GM23338 (cell line): Measurements from ENCODE around the gene USP36. TPM values are rescaled to one million over a fixed set of nuclear protein-coding genes. Genes with fewer than 3 reads are reported as not detected.

ENCODE experiments used
- ATAC-seq: fragments of 200-7000 bp; cut with Tn5 transposase; 3 replicates; pipeline ENCODE4 v1.9.1; 2020
- DNase-seq: peaks from one replicate; pipeline ENCODE4 v3.0.0-alpha.2; 2015; ENCODE audit warnings: low spot score
- H2AFZ ChIP-seq: fragments of 200-600 bp; sonication (generic); 2 replicates; pipeline ENCODE4 v1.8.0; 2016; ENCODE audit warnings: antibody characterized with exemption, mild to moderate bottlenecking, moderate library complexity
- H3F3A ChIP-seq: fragments of 200-600 bp; sonication (generic); replicated peaks from 2 replicates; pipeline ENCODE4 v1.8.0; 2017; ENCODE audit warnings: antibody characterized with exemption, mixed run types, low read depth
- H3K27ac ChIP-seq: fragments of 200-600 bp; sonication (generic); 2 replicates; pipeline ENCODE4 v1.6.1; 2016; ENCODE audit warnings: low read depth
- H3K27me3 ChIP-seq: fragments of 200-600 bp; sonication (generic); 2 replicates; pipeline ENCODE4 v1.8.0; 2016; ENCODE audit warnings: mild to moderate bottlenecking, mixed run types, moderate library complexity; ENCODE audit not compliant: insufficient read depth
- H3K36me3 ChIP-seq: fragments of 200-600 bp; sonication (generic); 2 replicates; pipeline ENCODE4 v1.8.0; 2016; ENCODE audit warnings: mild to moderate bottlenecking; ENCODE audit not compliant: insufficient read depth
- H3K4me1 ChIP-seq: fragments of 200-600 bp; sonication (generic); 2 replicates; pipeline ENCODE4 v1.8.0; 2016; ENCODE audit warnings: mild to moderate bottlenecking, moderate library complexity; ENCODE audit not compliant: insufficient read depth
- H3K4me2 ChIP-seq: fragments of 200-600 bp; sonication (generic); 2 replicates; pipeline ENCODE4 v1.7.1; 2017; ENCODE audit warnings: mixed run types
- H3K4me3 ChIP-seq: fragments of 200-600 bp; sonication (generic); 2 replicates; pipeline ENCODE4 v1.6.1; 2016; ENCODE audit warnings: mixed run types
- H3K79me2 ChIP-seq: fragments of 200-600 bp; sonication (generic); replicated peaks from 2 replicates; pipeline ENCODE4 v1.8.0; 2017; ENCODE audit warnings: mild to moderate bottlenecking; ENCODE audit not compliant: insufficient read depth
- H3K9me2 ChIP-seq: fragments of 200-600 bp; sonication (generic); 2 replicates; pipeline ENCODE4 v1.8.0; 2017; ENCODE audit not compliant: insufficient read depth
- H4K20me1 ChIP-seq: fragments of 200-600 bp; sonication (generic); replicated peaks from 2 replicates; pipeline ENCODE4 v1.8.0; 2017; ENCODE audit warnings: mild to moderate bottlenecking; ENCODE audit not compliant: insufficient read depth
- H3K27ac Mint-ChIP-seq: 2 replicates; pipeline ENCODE4 v1.8.0; 2020; ENCODE audit warnings: inconsistent platforms, mild to moderate bottlenecking, moderate library complexity, mixed read lengths
- H3K27me3 Mint-ChIP-seq: 3 replicates; pipeline ENCODE4 v1.8.0; 2022; ENCODE audit warnings: low read depth, mild to moderate bottlenecking, moderate library complexity, mixed read lengths, inconsistent platforms; ENCODE audit not compliant: insufficient read depth, poor library complexity
- H3K36me3 Mint-ChIP-seq: 3 replicates; pipeline ENCODE4 v1.8.0; 2021; ENCODE audit warnings: low read depth, mild to moderate bottlenecking, inconsistent platforms, moderate library complexity, mixed read lengths
- H3K4me1 Mint-ChIP-seq: 3 replicates; pipeline ENCODE4 v1.8.0; 2020; ENCODE audit warnings: mild to moderate bottlenecking, inconsistent platforms, mixed read lengths
- H3K4me3 Mint-ChIP-seq: 3 replicates; pipeline ENCODE4 v1.8.0; 2021; ENCODE audit warnings: moderate library complexity, mild to moderate bottlenecking, inconsistent platforms, mixed read lengths
- H3K9me3 Mint-ChIP-seq: 3 replicates; pipeline ENCODE4 v1.8.0; 2020; ENCODE audit warnings: moderate library complexity, mild to moderate bottlenecking, inconsistent platforms, mixed read lengths
- CREB1 ChIP-seq: fragments of 250-450 bp; sonication (Bioruptor Pico); IDR thresholded peaks from 2 replicates; pipeline ENCODE4 v1.5.0; 2020; ENCODE audit warnings: low read depth, mild to moderate bottlenecking, moderate library complexity
- EZH2 ChIP-seq: fragments of 200-600 bp; sonication (generic); IDR thresholded peaks from one replicate; pipeline ENCODE4 v1.8.0; 2017; ENCODE audit warnings: antibody characterized with exemption, mild to moderate bottlenecking, low read depth; ENCODE audit not compliant: unreplicated experiment
- EZH2phosphoT487 ChIP-seq: fragments of 200-600 bp; sonication (generic); IDR thresholded peaks from one replicate; pipeline ENCODE4 v1.8.1; 2018; ENCODE audit warnings: antibody characterized with exemption; ENCODE audit not compliant: unreplicated experiment
- STAT1 ChIP-seq: IDR thresholded peaks from one replicate; pipeline ENCODE4 v1.6.1; 2016; ENCODE audit warnings: antibody characterized with exemption; ENCODE audit not compliant: unreplicated experiment
- ZNF114 ChIP-seq: fragments of 250-450 bp; sonication (Bioruptor Pico); IDR thresholded peaks from 2 replicates; pipeline ENCODE4 v1.5.0; 2020; ENCODE audit warnings: mild to moderate bottlenecking, moderate library complexity
- polyA plus RNA-seq: library from polyadenylated mRNA; unstranded; fragments of >200 nt; fragmentation: Nextera tagmentation; extraction: Ambion mirVana; gene quantifications from 2 replicates; pipeline ENCODE4 v1.2.1, GENCODE V29; 2016
- total RNA-seq: library from RNA; depleted of rRNA; stranded (reverse); fragments of >200 nt; shearing (Covaris generic); gene quantifications from 2 replicates; pipeline ENCODE4 v1.2.3, GENCODE V29; 2014
- TF ChIP-seq, protein P1 (sequence below): fragments of 250-450 bp; sonication (Bioruptor Pico); IDR thresholded peaks from 2 replicates; pipeline ENCODE4 v1.5.0; 2020; ENCODE audit warnings: mild to moderate bottlenecking, moderate library complexity
- TF ChIP-seq, protein P2 (sequence below): IDR thresholded peaks from 2 replicates; pipeline ENCODE4 v1.6.1; 2016; ENCODE audit warnings: antibody characterized with exemption
- TF ChIP-seq, protein P3 (sequence below): IDR thresholded peaks from one replicate; pipeline ENCODE4 v1.6.1; 2018; ENCODE audit warnings: antibody characterized with exemption; ENCODE audit not compliant: unreplicated experiment
- TF ChIP-seq, protein P4 (sequence below), 2 experiments: fragments of 200-600 bp in 1 of 2; sonication (generic) in 1 of 2; conservative IDR thresholded peaks; 2 replicates each; pipeline versions ENCODE4 v1.5.1 to v1.6.1; 2016 to 2017; ENCODE audit warnings: antibody characterized with exemption in 2 of 2, low read depth in 2 of 2, mild to moderate bottlenecking in 2 of 2, moderate library complexity in 1 of 2

The USP36 gene
- total and polyA plus RNA-seq, 2 experiments from 2014 or later, result 36.2 to 55.5 TPM

DNA sequence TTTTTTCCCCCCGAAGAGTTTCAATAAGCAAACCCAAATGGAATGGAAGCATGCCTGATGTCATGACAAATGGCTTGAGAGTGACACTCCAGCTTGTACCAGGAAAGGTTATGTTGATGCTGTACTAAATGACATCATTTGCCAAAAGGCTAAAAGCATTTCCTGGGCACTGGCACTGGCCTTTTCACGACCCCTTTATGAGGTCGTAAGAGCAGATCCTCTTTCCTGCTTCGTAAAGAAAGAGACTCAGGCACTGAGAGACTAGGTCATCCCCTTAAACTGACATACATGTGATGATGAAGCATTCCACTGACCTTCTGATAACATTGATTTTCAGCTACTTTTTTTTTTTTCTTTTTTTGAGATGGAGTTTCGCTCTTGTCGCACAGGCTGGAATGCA is 31.9 kb upstream of the USP36 start:
- Mint-ChIP-seq H3K9me3 (no peaks in the 10 kb centered on the region), H3K4me1 (peaks cover 6% of the 10 kb centered on the region; the same call in 2 of the 3 replicates), H3K27ac (no peak overlapping the region), H3K27me3 (peaks cover 12% of the 10 kb centered on the region), H3K36me3 (peaks cover 9% of the 10 kb centered on the region), H3K4me3 (no peak overlapping the region)
- H2AFZ ChIP-seq, result no peak overlapping the region
- ATAC-seq, result no peak
- H4K20me1 ChIP-seq, result no peaks in the 10 kb centered on the region; the same call in none of the 2 replicates
- H3K4me1 ChIP-seq, result no peaks in the 10 kb centered on the region
- H3K27me3 ChIP-seq, result no peaks in the 10 kb centered on the region
- 0 out of 2 replicates have a peak, but pooled peaks cover 4% of the 10 kb centered on the region for H3K79me2 ChIP-seq
- H3K27ac ChIP-seq, result no peak overlapping the region
- no peaks in the 10 kb centered on the region for H3K9me2 ChIP-seq
- TF ChIP-seq, protein P1, sequence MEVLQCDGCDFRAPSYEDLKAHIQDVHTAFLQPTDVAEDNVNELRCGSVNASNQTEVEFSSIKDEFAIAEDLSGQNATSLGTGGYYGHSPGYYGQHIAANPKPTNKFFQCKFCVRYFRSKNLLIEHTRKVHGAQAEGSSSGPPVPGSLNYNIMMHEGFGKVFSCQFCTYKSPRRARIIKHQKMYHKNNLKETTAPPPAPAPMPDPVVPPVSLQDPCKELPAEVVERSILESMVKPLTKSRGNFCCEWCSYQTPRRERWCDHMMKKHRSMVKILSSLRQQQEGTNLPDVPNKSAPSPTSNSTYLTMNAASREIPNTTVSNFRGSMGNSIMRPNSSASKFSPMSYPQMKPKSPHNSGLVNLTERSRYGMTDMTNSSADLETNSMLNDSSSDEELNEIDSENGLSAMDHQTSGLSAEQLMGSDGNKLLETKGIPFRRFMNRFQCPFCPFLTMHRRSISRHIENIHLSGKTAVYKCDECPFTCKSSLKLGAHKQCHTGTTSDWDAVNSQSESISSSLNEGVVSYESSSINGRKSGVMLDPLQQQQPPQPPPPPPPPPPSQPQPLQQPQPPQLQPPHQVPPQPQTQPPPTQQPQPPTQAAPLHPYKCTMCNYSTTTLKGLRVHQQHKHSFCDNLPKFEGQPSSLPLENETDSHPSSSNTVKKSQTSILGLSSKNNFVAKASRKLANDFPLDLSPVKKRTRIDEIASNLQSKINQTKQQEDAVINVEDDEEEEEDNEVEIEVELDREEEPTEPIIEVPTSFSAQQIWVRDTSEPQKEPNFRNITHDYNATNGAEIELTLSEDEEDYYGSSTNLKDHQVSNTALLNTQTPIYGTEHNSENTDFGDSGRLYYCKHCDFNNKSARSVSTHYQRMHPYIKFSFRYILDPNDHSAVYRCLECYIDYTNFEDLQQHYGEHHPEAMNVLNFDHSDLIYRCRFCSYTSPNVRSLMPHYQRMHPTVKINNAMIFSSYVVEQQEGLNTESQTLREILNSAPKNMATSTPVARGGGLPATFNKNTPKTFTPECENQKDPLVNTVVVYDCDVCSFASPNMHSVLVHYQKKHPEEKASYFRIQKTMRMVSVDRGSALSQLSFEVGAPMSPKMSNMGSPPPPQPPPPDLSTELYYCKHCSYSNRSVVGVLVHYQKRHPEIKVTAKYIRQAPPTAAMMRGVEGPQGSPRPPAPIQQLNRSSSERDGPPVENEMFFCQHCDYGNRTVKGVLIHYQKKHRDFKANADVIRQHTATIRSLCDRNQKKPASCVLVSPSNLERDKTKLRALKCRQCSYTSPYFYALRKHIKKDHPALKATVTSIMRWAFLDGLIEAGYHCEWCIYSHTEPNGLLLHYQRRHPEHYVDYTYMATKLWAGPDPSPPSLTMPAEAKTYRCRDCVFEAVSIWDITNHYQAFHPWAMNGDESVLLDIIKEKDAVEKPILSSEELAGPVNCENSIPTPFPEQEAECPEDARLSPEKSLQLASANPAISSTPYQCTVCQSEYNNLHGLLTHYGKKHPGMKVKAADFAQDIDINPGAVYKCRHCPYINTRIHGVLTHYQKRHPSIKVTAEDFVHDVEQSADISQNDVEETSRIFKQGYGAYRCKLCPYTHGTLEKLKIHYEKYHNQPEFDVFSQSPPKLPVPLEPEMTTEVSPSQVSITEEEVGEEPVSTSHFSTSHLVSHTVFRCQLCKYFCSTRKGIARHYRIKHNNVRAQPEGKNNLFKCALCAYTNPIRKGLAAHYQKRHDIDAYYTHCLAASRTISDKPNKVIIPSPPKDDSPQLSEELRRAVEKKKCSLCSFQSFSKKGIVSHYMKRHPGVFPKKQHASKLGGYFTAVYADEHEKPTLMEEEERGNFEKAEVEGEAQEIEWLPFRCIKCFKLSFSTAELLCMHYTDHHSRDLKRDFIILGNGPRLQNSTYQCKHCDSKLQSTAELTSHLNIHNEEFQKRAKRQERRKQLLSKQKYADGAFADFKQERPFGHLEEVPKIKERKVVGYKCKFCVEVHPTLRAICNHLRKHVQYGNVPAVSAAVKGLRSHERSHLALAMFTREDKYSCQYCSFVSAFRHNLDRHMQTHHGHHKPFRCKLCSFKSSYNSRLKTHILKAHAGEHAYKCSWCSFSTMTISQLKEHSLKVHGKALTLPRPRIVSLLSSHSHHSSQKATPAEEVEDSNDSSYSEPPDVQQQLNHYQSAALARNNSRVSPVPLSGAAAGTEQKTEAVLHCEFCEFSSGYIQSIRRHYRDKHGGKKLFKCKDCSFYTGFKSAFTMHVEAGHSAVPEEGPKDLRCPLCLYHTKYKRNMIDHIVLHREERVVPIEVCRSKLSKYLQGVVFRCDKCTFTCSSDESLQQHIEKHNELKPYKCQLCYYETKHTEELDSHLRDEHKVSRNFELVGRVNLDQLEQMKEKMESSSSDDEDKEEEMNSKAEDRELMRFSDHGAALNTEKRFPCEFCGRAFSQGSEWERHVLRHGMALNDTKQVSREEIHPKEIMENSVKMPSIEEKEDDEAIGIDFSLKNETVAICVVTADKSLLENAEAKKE (CRISPR knock-in tag), result no peak
- H3K4me2 ChIP-seq, result no peak overlapping the region
- no peak overlapping the region for H3K4me3 ChIP-seq
- no peaks in the 10 kb centered on the region for H3F3A ChIP-seq
- no peak for DNase-seq
- no peaks in the 10 kb centered on the region for H3K36me3 ChIP-seq

DNA sequence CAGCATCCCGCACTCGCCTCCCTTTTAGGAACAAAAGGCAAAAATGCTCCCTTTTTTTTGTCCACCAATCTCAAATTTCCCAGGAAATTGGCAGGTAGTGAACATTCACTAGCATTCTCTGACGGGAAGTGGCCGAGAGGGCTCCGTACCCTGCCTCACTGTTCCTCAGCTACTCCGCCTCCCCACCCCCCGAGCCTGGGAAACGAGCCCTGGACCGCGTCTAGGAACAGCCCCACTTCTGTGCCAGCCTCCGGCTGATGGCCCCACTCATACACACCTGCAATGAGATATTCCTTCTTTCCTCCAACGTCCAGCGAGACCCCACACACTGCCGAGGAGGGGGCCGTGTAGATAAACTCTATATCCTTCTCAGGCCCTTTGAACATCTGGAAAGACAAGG is 30.0 kb upstream of the USP36 start:
- Histone ChIP-seq H3K36me3 (no peaks in the 10 kb centered on the region), H3K27ac (no peak overlapping the region), H3K4me1 (no peaks in the 10 kb centered on the region), H4K20me1 (no peaks in the 10 kb centered on the region; the same call in 1 of the 2 replicates), H3K27me3 (no peaks in the 10 kb centered on the region), H3K79me2 (no peaks in the 10 kb centered on the region), H3K9me2 (no peaks in the 10 kb centered on the region), H3K4me2 (no peak overlapping the region), H3F3A (no peaks in the 10 kb centered on the region), H2AFZ (no peak overlapping the region), H3K4me3 (no peak overlapping the region)
- ATAC-seq (no peak), DNase-seq (no peak)
- H3K4me3 Mint-ChIP-seq, result no peak overlapping the region
- H3K4me1 Mint-ChIP-seq, result peaks cover 4% of the 10 kb centered on the region; the same call in 1 of the 3 replicates
- H3K27me3 Mint-ChIP-seq, result peaks cover 6% of the 10 kb centered on the region
- peaks cover 9% of the 10 kb centered on the region for H3K36me3 Mint-ChIP-seq
- H3K9me3 Mint-ChIP-seq, result no peaks in the 10 kb centered on the region
- no peak overlapping the region for H3K27ac Mint-ChIP-seq
- TF ChIP-seq, protein P2, sequence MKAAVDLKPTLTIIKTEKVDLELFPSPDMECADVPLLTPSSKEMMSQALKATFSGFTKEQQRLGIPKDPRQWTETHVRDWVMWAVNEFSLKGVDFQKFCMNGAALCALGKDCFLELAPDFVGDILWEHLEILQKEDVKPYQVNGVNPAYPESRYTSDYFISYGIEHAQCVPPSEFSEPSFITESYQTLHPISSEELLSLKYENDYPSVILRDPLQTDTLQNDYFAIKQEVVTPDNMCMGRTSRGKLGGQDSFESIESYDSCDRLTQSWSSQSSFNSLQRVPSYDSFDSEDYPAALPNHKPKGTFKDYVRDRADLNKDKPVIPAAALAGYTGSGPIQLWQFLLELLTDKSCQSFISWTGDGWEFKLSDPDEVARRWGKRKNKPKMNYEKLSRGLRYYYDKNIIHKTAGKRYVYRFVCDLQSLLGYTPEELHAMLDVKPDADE, result no peak
- TF ChIP-seq STAT1, result no peak
- TF ChIP-seq, protein P3, sequence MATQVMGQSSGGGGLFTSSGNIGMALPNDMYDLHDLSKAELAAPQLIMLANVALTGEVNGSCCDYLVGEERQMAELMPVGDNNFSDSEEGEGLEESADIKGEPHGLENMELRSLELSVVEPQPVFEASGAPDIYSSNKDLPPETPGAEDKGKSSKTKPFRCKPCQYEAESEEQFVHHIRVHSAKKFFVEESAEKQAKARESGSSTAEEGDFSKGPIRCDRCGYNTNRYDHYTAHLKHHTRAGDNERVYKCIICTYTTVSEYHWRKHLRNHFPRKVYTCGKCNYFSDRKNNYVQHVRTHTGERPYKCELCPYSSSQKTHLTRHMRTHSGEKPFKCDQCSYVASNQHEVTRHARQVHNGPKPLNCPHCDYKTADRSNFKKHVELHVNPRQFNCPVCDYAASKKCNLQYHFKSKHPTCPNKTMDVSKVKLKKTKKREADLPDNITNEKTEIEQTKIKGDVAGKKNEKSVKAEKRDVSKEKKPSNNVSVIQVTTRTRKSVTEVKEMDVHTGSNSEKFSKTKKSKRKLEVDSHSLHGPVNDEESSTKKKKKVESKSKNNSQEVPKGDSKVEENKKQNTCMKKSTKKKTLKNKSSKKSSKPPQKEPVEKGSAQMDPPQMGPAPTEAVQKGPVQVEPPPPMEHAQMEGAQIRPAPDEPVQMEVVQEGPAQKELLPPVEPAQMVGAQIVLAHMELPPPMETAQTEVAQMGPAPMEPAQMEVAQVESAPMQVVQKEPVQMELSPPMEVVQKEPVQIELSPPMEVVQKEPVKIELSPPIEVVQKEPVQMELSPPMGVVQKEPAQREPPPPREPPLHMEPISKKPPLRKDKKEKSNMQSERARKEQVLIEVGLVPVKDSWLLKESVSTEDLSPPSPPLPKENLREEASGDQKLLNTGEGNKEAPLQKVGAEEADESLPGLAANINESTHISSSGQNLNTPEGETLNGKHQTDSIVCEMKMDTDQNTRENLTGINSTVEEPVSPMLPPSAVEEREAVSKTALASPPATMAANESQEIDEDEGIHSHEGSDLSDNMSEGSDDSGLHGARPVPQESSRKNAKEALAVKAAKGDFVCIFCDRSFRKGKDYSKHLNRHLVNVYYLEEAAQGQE, result no peak
- TF ChIP-seq EZH2phosphoT487, result no peak
- no peak for TF ChIP-seq CREB1
- TF ChIP-seq, protein P4, sequence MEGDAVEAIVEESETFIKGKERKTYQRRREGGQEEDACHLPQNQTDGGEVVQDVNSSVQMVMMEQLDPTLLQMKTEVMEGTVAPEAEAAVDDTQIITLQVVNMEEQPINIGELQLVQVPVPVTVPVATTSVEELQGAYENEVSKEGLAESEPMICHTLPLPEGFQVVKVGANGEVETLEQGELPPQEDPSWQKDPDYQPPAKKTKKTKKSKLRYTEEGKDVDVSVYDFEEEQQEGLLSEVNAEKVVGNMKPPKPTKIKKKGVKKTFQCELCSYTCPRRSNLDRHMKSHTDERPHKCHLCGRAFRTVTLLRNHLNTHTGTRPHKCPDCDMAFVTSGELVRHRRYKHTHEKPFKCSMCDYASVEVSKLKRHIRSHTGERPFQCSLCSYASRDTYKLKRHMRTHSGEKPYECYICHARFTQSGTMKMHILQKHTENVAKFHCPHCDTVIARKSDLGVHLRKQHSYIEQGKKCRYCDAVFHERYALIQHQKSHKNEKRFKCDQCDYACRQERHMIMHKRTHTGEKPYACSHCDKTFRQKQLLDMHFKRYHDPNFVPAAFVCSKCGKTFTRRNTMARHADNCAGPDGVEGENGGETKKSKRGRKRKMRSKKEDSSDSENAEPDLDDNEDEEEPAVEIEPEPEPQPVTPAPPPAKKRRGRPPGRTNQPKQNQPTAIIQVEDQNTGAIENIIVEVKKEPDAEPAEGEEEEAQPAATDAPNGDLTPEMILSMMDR (conservative IDR thresholded peaks at IDR 0.05; ENCODE audit: low read depth in 2 of 2), result no peak
- TF ChIP-seq EZH2, result no peak
- no peak for TF ChIP-seq ZNF114 (CRISPR knock-in tag)
